KOPT-K1 (cell line): ENCODE measurements around the gene TCIRG1.

Experiments
- H3K27ac ChIP-seq: fragments of 200-600 bp; sonication (generic); 2 replicates; pipeline ENCODE4 v1.5.1; 2016; ENCODE audit warnings: antibody characterized with exemption, mild to moderate bottlenecking, low read depth, low read length; ENCODE audit not compliant: poor library complexity, severe bottlenecking
- H3K36me3 ChIP-seq: fragments of 200-600 bp; sonication (generic); 2 replicates; pipeline ENCODE4 v1.5.1; 2017; ENCODE audit warnings: antibody characterized with exemption, mild to moderate bottlenecking, low read length, moderate library complexity; ENCODE audit not compliant: insufficient read depth
- H3K9me3 ChIP-seq: fragments of 200-600 bp; sonication (generic); 2 replicates; pipeline ENCODE4 v1.5.1; 2017; ENCODE audit warnings: antibody characterized with exemption, low read length, mild to moderate bottlenecking; ENCODE audit not compliant: insufficient read depth, poor library complexity, severe bottlenecking

The TCIRG1 gene

GRCh38 chr11:68002938-68003845, 35.6 kb upstream of the TCIRG1 start:
- Histone ChIP-seq H3K36me3 (no peaks in the 10 kb centered on the region), H3K27ac (no peak overlapping the region), H3K9me3 (no peaks in the 10 kb centered on the region)

- no peaks in the 10 kb centered on the region for H3K9me3 ChIP-seq
- no peak within 1 kb of the TSS for H3K27ac ChIP-seq
- no peaks in the 10 kb centered on the region for H3K36me3 ChIP-seq
Observed at GRCh38 chr11:68003846-68004550, 34.8 kb upstream of the TCIRG1 start, which contains the start of gene UNC93B1. Gene UNC93B1 (minus strand): TSS chr11:68004097. CDS start chr11:68004043, 54 bp downstream.

GRCh38 chr11:68004551-68005335, 34.1 kb upstream of the TCIRG1 start:
- H3K27ac ChIP-seq, result no peak overlapping the region
- no peaks in the 10 kb centered on the region for H3K36me3 ChIP-seq
- no peaks in the 10 kb centered on the region for H3K9me3 ChIP-seq

GRCh38 chr11:68006606-68007166, 32.1 kb upstream of the TCIRG1 start:
- H3K27ac ChIP-seq, result no peak overlapping the region
- no peaks in the 10 kb centered on the region for H3K36me3 ChIP-seq
- no peaks in the 10 kb centered on the region for H3K9me3 ChIP-seq

- Histone ChIP-seq H3K36me3 (no peaks in the 10 kb centered on the region), H3K27ac (no peak overlapping the region), H3K9me3 (no peaks in the 10 kb centered on the region)
Observed at GRCh38 chr11:68007498-68008380, 31.1 kb upstream of the TCIRG1 start.

- H3K36me3 ChIP-seq, result no peaks in the 10 kb centered on the region
- H3K27ac ChIP-seq, result no peak overlapping the region
- H3K9me3 ChIP-seq, result no peaks in the 10 kb centered on the region
Observed at GRCh38 chr11:68008381-68009337, 30.2 kb upstream of the TCIRG1 start.

GRCh38 chr11:68009391-68010089, 29.3 kb upstream of the TCIRG1 start:
- Histone ChIP-seq H3K9me3 (no peaks in the 10 kb centered on the region), H3K27ac (no peak overlapping the region), H3K36me3 (no peaks in the 10 kb centered on the region)

GRCh38 chr11:68010090-68011041, 28.5 kb upstream of the TCIRG1 start, which contains the start of gene ALDH3B1:
Gene ALDH3B1 (plus strand): TSS chr11:68010327. CDS start chr11:68015298, 4,971 bp downstream.
- Histone ChIP-seq H3K27ac (no peak within 1 kb of the TSS), H3K9me3 (no peaks in the 10 kb centered on the region)

GRCh38 chr11:68011051-68011943, 27.5 kb upstream of the TCIRG1 start:
- Histone ChIP-seq H3K36me3 (no peaks in the 10 kb centered on the region), H3K9me3 (no peaks in the 10 kb centered on the region), H3K27ac (no peak overlapping the region)

More at GRCh38 chr11:68010090-68011041, 28.5 kb upstream of the TCIRG1 start, which contains the start of gene ALDH3B1:
- no peaks in the 10 kb centered on the region for H3K36me3 ChIP-seq

GRCh38 chr11:68012044-68012842, 26.6 kb upstream of the TCIRG1 start:
- H3K36me3 ChIP-seq, result no peaks in the 10 kb centered on the region
- no peaks in the 10 kb centered on the region for H3K9me3 ChIP-seq
- no peak overlapping the region for H3K27ac ChIP-seq
